Upper lobe of left lung (tissue), 4 donors: ENCODE results near the gene P2RX1.
"Not testable (repeated sequence)": the region's sequence is repeated elsewhere in the genome, so short reads cannot be mapped to it uniquely, and the experiment has no call there.

Experiments
- POLR2A ChIP-seq, 4 donors: fragments of 450-650 bp; IDR thresholded peaks; one replicate each; pipeline ENCODE4 v1.5.1; 2016 to 2017; ENCODE audit warnings: antibody characterized with exemption in 4 of 4, mild to moderate bottlenecking in 2 of 4
- POLR2AphosphoS5 ChIP-seq, 2 donors: sonication (generic); formaldehyde crosslinking; IDR thresholded peaks; one replicate each; pipeline ENCODE4 v1.5.1; 2017; ENCODE audit warnings: antibody characterized with exemption in 2 of 2
- TF ChIP-seq, protein P1 (sequence below), 6 experiments: fragments of 450-650 bp in 4 of 6; fragments of 200-600 bp in 2 of 6; sonication (generic) in 2 of 6; IDR thresholded peaks; one replicate each; pipeline ENCODE4 v1.5.1; 2016 to 2019; ENCODE audit warnings: antibody characterized with exemption in 6 of 6

GRCh38 chr17:3854204-3854603 is 62.1 kb downstream of the P2RX1 start:
- TF ChIP-seq, protein P1, sequence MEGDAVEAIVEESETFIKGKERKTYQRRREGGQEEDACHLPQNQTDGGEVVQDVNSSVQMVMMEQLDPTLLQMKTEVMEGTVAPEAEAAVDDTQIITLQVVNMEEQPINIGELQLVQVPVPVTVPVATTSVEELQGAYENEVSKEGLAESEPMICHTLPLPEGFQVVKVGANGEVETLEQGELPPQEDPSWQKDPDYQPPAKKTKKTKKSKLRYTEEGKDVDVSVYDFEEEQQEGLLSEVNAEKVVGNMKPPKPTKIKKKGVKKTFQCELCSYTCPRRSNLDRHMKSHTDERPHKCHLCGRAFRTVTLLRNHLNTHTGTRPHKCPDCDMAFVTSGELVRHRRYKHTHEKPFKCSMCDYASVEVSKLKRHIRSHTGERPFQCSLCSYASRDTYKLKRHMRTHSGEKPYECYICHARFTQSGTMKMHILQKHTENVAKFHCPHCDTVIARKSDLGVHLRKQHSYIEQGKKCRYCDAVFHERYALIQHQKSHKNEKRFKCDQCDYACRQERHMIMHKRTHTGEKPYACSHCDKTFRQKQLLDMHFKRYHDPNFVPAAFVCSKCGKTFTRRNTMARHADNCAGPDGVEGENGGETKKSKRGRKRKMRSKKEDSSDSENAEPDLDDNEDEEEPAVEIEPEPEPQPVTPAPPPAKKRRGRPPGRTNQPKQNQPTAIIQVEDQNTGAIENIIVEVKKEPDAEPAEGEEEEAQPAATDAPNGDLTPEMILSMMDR (IDR thresholded peaks at IDR 0.05): not testable (repeated sequence)
- TF ChIP-seq POLR2AphosphoS5, POLR2A (IDR thresholded peaks at IDR 0.05): not testable (repeated sequence)
